Esophagus squamous epithelium (tissue), 5 donors: ENCODE results near the gene ST6GAL1. TPM values are rescaled to one million over a fixed set of nuclear protein-coding genes. Genes with fewer than 3 reads are reported as not detected.

Source experiments
- DNase-seq: peaks from one replicate; lab custom pipeline; 2025; lab: John Stamatoyannopoulos, UW
- H3K27ac ChIP-seq, 4 donors: fragments of 200-600 bp; sonication (generic); one replicate each; pipeline ENCODE4 v1.5.1; 2016 to 2019; ENCODE audit warnings: mild to moderate bottlenecking in 1 of 4
- H3K27me3 ChIP-seq, 4 donors: fragments of 200-600 bp; sonication (generic); 1 replicate in 3 of 4; 2 replicates in 1 of 4; pipeline versions ENCODE4 v1.5.1 to v1.6.0; 2017 to 2021; ENCODE audit warnings: antibody characterized with exemption in 1 of 4
- H3K36me3 ChIP-seq, 3 donors: fragments of 200-600 bp; sonication (generic); one replicate each; pipeline ENCODE4 v1.5.1; 2016 to 2019
- H3K4me1 ChIP-seq, 3 donors: fragments of 200-600 bp; sonication (generic); one replicate each; pipeline ENCODE4 v1.5.1; 2017 to 2019
- H3K4me3 ChIP-seq, 4 donors: fragments of 200-600 bp; sonication (generic); 1 replicate in 3 of 4; 2 replicates in 1 of 4; pipeline ENCODE4 v1.5.1; 2016 to 2019; ENCODE audit warnings: mild to moderate bottlenecking in 2 of 4, moderate library complexity in 1 of 4
- H3K9me3 ChIP-seq, 3 donors: fragments of 200-600 bp; sonication (generic); one replicate each; pipeline ENCODE4 v1.5.1; 2016 to 2019
- POLR2A ChIP-seq, 4 donors: fragments of 450-650 bp; IDR thresholded peaks; one replicate each; pipeline ENCODE4 v1.6.1; 2017; ENCODE audit warnings: antibody characterized with exemption in 4 of 4, mild to moderate bottlenecking in 4 of 4, moderate library complexity in 3 of 4
- WGBS, 2 donors: methylation state at CpG; one replicate each; pipeline ENCODE4 v1.1.5; 2018; 5-methylcytosine and 5-hydroxymethylcytosine counted together
- intact Hi-C: fragments of 100-400 bp; cut with DNase I; formaldehyde crosslinking; loops from one replicate; pipeline ENCODE4 v1.15.0; 2022
- total RNA-seq, 4 donors: library from RNA; depleted of rRNA; stranded (reverse); fragments of >200 nt; gene quantifications; one replicate each; pipeline ENCODE4 v1.1.0, GENCODE V29; 2016
- TF ChIP-seq, protein P1 (sequence below), 6 experiments: fragments of 450-650 bp in 4 of 6; fragments of 200-600 bp in 2 of 6; sonication (generic) in 2 of 6; IDR thresholded peaks; one replicate each; pipeline ENCODE4 v1.5.1; 2016 to 2019; ENCODE audit warnings: antibody characterized with exemption in 6 of 6, mild to moderate bottlenecking in 4 of 6, moderate library complexity in 4 of 6
- donor health status: DM: yes; HTN: yes; CAD: no.

Gene ST6GAL1
- total RNA-seq, 4 donors from 2014 or later = 6.0 to 44.2 (median 15.2) TPM

DNA sequence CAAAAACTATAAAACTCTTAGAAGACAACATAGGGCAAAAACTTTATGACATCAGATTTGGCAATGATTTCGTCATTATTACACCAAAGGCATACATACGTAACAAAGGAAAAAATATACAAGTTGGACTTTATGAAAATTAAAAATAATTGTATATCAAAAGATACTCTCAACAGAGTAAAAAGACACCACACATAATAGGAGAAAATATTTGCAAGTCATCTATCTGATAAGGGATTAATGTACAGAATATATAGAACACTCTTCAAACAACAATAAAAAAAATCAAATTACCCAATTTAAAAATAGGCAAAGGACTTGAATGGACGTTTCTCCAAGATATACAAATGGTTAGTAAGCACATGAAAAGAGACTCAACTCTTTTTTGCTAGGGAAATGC is 131.4 kb downstream of the ST6GAL1 start:
- no peaks in the 10 kb centered on the region for H3K27me3 ChIP-seq
- peaks cover 0 to 10% (median 4%) of the 10 kb centered on the region in 3 donors for H3K9me3 ChIP-seq
- no peak overlapping the region for H3K4me3 ChIP-seq
- no peak overlapping the region for H3K27ac ChIP-seq
- DNase-seq = no peak
- H3K36me3 ChIP-seq = peaks cover 0 to 26% (median 0%) of the 10 kb centered on the region in 3 donors
- intact Hi-C loops = no loop called here
- TF ChIP-seq, protein P1, sequence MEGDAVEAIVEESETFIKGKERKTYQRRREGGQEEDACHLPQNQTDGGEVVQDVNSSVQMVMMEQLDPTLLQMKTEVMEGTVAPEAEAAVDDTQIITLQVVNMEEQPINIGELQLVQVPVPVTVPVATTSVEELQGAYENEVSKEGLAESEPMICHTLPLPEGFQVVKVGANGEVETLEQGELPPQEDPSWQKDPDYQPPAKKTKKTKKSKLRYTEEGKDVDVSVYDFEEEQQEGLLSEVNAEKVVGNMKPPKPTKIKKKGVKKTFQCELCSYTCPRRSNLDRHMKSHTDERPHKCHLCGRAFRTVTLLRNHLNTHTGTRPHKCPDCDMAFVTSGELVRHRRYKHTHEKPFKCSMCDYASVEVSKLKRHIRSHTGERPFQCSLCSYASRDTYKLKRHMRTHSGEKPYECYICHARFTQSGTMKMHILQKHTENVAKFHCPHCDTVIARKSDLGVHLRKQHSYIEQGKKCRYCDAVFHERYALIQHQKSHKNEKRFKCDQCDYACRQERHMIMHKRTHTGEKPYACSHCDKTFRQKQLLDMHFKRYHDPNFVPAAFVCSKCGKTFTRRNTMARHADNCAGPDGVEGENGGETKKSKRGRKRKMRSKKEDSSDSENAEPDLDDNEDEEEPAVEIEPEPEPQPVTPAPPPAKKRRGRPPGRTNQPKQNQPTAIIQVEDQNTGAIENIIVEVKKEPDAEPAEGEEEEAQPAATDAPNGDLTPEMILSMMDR (IDR thresholded peaks at IDR 0.05) = no peak
- TF ChIP-seq POLR2A (IDR thresholded peaks at IDR 0.05) = no peak
- WGBS, 2 donors = 55 to 85% methylated on average over 3 of the region's 3 CpGs
- H3K4me1 ChIP-seq = peaks cover 0 to 26% (median 11%) of the 10 kb centered on the region in 3 donors

DNA sequence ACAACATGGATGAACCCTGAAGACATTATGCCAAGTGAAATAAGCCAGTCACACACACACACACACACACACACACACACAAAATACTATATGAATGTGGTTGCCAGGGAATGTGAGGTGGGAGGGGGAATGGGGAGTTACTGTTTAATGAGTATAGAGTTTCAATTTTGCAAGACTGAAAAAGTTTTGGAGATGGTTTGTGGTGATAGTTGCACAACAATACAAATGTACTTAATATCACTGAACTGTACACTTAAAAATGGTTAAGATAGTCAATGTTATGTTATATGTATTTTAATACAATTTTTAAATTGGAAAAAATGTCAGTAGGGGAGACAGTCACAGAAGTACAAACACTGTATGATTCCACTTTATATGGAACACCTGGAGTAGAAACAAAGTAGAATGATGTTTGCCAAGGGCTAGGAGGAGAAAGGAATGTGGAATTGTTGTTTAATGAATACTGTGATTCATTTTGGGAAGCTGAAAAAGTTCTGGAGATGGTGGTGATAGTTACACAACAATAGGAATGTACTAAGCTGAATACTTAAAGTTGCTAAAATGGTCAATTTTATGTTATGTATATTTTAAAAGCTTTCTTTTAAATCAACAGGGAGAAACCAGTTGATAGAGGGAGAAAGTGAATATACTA is 132.3 kb downstream of the ST6GAL1 start:
- intact Hi-C loops = no loop called here
- H3K9me3 ChIP-seq = peaks cover 0 to 5% (median 3%) of the 10 kb centered on the region in 3 donors
- peaks cover 0 to 26% (median 11%) of the 10 kb centered on the region in 3 donors for H3K4me1 ChIP-seq
- H3K27ac ChIP-seq = no peak overlapping the region
- TF ChIP-seq, protein P1 (IDR thresholded peaks at IDR 0.05) = no peak
- TF ChIP-seq POLR2A (IDR thresholded peaks at IDR 0.05) = no peak
- H3K4me3 ChIP-seq = no peak overlapping the region
- DNase-seq = no peak
- H3K36me3 ChIP-seq = peaks cover 0 to 17% (median 0%) of the 10 kb centered on the region in 3 donors
- no peaks in the 10 kb centered on the region for H3K27me3 ChIP-seq

DNA sequence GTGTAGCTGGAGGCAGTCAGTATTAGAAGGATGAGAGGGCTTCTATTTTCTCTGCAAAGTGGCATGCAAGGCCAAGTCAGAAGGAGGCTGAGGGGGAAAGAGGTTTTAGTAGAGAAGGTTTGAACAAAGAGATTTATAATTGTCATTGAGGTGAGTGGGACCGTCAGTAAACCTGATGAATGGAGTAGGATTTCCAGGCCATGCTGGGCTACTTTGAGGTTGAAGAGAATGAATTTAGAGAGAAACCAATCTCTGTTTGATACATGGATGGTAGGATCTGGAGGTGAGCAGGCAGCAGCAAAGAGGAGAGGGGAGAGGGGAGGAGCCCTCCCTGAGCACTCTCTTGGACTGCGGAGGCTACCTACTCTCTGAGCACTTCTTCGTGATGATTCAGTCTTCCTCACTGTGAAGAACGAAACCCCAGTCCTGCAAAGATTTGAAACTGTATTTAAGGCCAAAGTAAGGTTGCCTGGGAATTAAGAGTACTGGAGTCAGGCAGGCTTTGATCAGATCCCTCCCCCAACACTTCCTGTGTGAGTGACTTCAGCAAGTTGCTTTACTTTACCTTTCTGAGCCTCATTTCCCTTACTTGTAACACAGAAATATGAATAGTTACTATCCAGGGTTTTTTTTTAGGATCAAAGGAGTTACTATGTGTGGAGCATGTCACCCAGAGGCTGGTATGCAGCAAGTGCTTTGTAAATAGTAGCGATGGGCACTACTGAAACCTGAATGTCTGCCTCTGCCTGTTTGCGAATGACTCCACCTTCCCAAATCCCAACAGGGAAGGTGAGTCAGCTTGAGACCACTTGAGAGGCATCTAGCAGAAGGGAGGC is 133.2 kb downstream of the ST6GAL1 start:
- no peak overlapping the region for H3K4me3 ChIP-seq
- H3K27me3 ChIP-seq = no peaks in the 10 kb centered on the region
- TF ChIP-seq, protein P1 (IDR thresholded peaks at IDR 0.05) = no peak
- no peak for TF ChIP-seq POLR2A (IDR thresholded peaks at IDR 0.05)
- H3K36me3 ChIP-seq = peaks cover 0 to 12% (median 0%) of the 10 kb centered on the region in 3 donors
- H3K27ac ChIP-seq = peak overlapping the region in 1 of 4 donors; percentile 76
- no peaks in the 10 kb centered on the region for H3K9me3 ChIP-seq
- intact Hi-C loops = no loop called here
- DNase-seq = no peak
- peaks cover 0 to 26% (median 11%) of the 10 kb centered on the region in 3 donors for H3K4me1 ChIP-seq
- 44 to 56% methylated on average over 5 to 6 of the region's 6 CpGs for WGBS, 2 donors

DNA sequence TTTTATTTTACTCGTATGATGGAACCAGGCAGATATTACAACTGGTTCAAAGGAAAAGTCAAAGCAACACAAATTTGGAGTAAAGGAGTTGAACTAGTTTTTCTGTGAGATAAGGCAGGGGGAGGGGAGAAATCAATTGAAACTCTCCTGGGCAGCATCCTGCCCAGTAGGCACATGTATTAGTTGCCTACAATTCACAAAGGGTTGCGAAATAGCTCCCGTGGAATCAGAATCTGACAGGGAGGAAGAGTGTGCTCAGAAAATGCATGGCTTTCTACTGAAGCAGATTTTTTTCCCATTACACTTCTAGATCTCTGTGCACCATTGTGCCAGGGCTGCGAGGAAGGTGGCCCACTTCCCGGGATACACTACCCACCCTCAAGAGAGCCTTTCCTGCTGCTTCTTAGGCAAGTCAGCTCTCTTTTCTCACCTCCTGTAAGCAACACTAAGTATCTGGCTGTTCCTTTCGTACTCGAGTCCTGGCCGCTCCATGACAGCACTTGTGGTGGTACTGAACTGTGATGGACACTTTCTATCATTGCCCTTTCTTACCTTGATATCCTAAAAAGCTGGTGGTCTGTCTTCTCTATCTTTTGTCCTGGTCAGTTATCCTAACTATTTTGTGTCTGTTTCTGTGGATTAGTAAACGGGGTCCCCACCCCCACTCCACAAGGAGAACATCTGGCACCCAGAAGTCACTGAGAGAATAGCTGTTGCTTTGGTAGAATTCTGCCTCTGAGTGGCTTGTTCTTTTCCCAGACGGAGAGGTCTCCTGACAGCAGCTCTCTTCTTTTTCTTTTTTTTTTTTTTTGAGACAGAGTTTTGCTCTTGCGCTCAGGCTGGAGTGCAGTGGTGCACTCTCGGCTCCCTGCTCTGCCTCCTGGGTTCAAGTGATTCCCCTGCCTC is 134.1 kb downstream of the ST6GAL1 start:
- Histone ChIP-seq H3K4me3 (no peak overlapping the region), H3K36me3 (peaks cover 0 to 11% (median 0%) of the 10 kb centered on the region in 3 donors), H3K27me3 (no peaks in the 10 kb centered on the region), H3K9me3 (no peaks in the 10 kb centered on the region), H3K4me1 (peaks cover 0 to 26% (median 11%) of the 10 kb centered on the region in 3 donors), H3K27ac (peak overlapping the region in 1 of 4 donors; percentile 76)
- TF ChIP-seq, protein P1 (IDR thresholded peaks at IDR 0.05) = no peak
- no peak for TF ChIP-seq POLR2A (IDR thresholded peaks at IDR 0.05)
- intact Hi-C loops = no loop called here
- no peak for DNase-seq
- WGBS, 2 donors = 53 to 64% methylated on average over 12 of the region's 12 CpGs
